ENCODE results near the gene IL17RC.
"Not testable (repeated sequence)": the region's sequence is repeated elsewhere in the genome, so short reads cannot be mapped to it uniquely, and the experiment has no call there.

Gene IL17RC

GRCh38 chr3:9917820-9918219 is 922 bp downstream of the IL17RC start:
- DNase-seq, result no peak

DNA sequence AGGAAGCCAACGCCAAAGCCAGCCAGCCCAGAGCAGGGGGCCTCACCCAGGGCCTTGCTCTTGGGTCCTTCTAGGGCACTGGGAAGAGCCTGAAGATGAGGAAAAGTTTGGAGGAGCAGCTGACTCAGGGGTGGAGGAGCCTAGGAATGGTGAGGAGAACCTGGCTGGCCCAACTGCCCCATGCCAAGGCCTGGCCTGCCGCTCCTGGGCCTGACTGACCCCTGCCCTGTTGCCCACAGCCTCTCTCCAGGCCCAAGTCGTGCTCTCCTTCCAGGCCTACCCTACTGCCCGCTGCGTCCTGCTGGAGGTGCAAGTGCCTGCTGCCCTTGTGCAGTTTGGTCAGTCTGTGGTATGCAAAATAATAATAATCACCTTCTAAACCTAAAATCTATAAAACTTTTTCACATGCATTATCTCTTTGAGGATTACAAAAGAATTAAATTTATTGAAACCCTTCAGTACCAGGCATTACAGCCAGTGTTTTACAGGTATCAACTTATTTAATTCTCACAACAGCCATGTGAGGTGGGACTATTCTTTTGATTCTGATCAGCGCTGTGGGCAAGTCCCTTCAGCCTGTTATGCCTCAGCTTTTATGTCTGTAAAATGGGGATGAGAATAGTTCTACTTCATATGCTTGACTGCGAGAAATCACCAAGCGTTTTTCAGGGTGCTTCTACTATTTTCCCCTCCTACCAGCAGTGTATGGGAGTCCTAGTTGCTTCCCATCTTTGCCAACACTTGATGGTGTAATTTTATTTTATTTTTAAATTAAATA is 1.6 kb downstream of the IL17RC start:
- DNase-seq, result no peak

- DNase-seq, result no peak
Observed at GRCh38 chr3:9928158-9928557, 11.3 kb downstream of the IL17RC start.

DNA sequence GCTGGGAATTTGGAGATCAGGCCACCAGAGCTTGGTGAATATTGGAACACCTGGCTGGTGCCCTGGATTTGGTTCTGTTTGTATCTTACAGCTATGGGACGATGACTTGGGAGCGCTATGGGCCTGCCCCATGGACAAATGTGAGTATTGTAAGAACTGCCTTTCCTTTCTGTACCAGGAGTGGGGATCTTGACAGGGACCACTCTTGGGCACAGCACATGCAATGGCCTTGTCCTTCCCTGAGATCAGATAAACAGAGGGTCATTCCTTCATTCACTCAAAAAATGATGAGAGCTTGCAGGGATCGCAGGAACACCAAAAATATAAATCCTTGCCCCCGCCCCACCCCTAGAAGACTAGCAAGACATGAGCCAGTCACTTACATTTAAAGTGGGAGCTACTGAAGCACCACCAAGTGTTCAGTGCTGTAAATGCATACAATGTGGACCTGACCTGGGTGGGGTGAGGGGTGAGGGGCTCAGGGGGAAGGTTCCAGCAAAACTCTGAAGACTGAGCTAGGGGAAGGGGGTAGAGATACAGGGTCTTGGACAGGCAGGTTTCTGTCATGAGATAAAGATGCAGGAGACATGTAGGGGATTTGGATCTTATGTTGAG is 14.0 kb downstream of the IL17RC start:
- DNase-seq, result no peak

DNA sequence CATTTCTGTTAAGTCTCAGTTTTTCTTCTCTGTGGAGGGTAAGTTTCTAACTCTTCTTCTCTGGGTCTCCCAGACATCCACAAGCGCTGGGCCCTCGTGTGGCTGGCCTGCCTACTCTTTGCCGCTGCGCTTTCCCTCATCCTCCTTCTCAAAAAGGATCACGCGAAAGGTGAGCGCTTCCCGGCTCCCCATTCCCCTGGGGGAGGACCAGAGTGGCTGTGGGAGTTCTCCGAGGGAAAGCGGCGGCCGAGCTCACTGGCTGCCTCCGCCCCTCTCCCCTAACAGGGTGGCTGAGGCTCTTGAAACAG is 15.6 kb downstream of the IL17RC start:
- DNase-seq, result no peak

DNA sequence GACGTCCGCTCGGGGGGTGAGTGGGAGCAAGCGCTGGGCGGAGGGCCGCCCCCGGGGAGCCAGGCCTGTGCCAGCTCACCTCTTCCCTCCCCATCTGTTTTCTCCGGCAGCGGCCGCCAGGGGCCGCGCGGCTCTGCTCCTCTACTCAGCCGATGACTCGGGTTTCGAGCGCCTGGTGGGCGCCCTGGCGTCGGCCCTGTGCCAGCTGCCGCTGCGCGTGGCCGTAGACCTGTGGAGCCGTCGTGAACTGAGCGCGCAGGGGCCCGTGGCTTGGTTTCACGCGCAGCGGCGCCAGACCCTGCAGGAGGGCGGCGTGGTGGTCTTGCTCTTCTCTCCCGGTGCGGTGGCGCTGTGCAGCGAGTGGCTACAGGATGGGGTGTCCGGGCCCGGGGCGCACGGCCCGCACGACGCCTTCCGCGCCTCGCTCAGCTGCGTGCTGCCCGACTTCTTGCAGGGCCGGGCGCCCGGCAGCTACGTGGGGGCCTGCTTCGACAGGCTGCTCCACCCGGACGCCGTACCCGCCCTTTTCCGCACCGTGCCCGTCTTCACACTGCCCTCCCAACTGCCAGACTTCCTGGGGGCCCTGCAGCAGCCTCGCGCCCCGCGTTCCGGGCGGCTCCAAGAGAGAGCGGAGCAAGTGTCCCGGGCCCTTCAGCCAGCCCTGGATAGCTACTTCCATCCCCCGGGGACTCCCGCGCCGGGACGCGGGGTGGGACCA is 16.1 kb downstream of the IL17RC start:
- peak; percentile 71 for DNase-seq

DNA sequence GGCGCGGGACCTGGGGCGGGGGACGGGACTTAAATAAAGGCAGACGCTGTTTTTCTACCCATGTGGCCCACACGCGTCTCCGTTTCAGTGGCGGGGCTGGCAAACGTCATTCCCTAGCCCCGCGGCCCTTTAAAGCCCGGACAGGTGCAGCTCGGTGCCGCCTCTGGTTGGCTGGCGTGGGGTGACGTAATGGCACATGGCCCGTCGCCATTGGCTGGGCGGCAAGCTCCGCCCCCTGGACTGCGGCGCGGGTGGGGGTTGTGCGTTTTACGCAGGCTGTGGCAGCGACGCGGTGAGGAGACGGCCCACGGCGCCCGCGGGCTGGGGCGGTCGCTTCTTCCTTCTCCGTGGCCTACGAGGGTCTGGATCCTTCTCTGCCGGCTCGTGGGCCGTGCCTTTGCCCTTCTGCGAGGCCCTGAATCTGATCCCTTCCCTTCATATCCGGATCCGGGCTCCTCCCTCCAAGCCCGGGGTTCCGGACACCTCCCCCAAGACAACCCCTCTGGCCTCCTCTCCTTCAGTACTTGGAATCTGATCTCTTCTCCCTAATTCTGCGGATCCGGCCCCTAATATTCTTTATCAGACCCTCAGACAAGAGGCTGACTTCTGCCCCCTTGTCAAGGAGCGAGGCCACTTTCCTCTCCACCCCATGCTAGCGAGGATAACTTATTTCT is 16.8 kb downstream of the IL17RC start, which contains the start of gene CRELD1:
TSS of gene CRELD1 (plus strand) at position 274 of the 674 bp plus-strand sequence. CDS start 605 bp downstream, outside the sequence.
- peak; percentile 85 for DNase-seq

- no peak for DNase-seq
Observed at GRCh38 chr3:9934235-9934621, 17.3 kb downstream of the IL17RC start.

- DNase-seq, result no peak
Observed at GRCh38 chr3:9934993-9935392, 18.1 kb downstream of the IL17RC start.

- no peak for DNase-seq
Observed at GRCh38 chr3:9935966-9936510, 19.1 kb downstream of the IL17RC start.

GRCh38 chr3:9937486-9938238 is 20.8 kb downstream of the IL17RC start:
- no peak for DNase-seq

DNA sequence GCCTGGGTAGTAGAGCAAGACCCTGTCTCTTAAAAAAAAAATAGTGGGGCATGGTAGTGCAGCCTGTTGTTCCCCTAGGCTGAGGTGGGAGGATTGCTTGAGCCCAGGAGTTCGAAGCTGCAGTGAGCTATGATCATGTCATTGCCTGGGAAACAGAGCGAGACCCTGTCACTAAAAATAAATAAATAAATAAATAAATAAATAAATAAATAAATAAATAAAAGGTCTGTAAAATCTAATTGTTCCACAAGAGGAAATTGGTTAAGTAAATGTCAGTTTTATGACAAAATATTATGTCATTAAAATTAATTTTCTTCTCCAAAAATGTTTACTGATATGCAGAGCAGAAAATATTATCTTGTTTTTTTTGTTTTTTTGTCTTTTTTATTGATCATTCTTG is 22.1 kb downstream of the IL17RC start:
- no peak for DNase-seq

DNA sequence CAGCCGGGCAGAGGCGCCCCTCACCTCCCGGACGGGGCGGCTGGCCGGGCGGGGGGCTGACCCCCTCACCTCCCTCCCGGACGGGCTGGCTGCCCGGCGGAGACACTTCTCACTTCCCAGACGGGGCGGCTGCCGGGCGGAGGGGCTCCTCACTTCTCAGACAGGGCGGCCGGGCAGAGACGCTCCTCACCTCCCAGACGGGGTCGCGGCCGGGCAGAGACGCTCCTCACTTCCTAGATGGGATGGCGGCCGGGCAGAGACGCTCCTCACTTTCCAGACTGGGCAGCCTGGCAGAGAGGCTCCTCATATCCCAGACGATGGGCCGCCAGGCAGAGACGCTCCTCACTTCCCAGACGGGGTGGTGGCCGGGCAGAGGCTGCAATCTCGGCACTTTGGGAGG is 23.0 kb downstream of the IL17RC start:
- DNase-seq, result not testable (repeated sequence)

DNA sequence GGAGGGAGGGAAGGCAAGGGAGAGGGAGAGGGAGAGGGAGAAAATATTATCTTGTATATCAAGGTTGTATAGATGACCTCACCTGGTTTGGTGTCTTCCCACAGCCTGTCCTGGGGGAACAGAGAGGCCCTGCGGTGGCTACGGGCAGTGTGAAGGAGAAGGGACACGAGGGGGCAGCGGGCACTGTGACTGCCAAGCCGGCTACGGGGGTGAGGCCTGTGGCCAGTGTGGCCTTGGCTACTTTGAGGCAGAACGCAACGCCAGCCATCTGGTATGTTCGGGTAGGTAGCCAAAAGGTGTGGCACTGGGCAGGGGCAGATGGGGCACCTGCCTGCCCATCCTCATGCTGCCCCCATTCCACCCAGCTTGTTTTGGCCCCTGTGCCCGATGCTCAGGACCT is 23.8 kb downstream of the IL17RC start:
- no peak for DNase-seq

GRCh38 chr3:9942164-9942563 is 25.3 kb downstream of the IL17RC start:
- DNase-seq, result no peak

- no peak for DNase-seq
Observed at GRCh38 chr3:9942934-9943690, 26.2 kb downstream of the IL17RC start.

DNA sequence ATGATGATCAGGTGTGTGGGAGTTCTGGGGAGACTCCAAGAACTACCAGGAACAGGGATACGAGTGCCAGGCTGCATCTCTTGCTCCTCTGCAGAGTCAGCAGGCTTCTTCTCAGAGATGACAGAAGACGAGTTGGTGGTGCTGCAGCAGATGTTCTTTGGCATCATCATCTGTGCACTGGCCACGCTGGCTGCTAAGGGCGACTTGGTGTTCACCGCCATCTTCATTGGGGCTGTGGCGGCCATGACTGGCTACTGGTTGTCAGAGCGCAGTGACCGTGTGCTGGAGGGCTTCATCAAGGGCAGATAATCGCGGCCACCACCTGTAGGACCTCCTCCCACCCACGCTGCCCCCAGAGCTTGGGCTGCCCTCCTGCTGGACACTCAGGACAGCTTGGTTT is 27.4 kb downstream of the IL17RC start:
- no peak for DNase-seq

GRCh38 chr3:9945358-9945757 is 28.5 kb downstream of the IL17RC start:
- no peak for DNase-seq

GRCh38 chr3:9946112-9947024 is 29.5 kb downstream of the IL17RC start:
- DNase-seq, result peak; percentile 89

All from fibroblast of skin of abdomen (primary cell).